GM21717 (cell line): Measurements from ENCODE around the gene STMP1.

Experiments used
- ATAC-seq: cut with Tn5 transposase; IDR thresholded peaks from one replicate; pipeline ENCODE4 v1.9.1; 2021; ENCODE audit warnings: mild to moderate bottlenecking, moderate library complexity; ENCODE audit not compliant: unreplicated experiment

Gene STMP1

GRCh38 chr7:135693558-135693957 lies 31.2 kb downstream of the STMP1 start:
- no peak for ATAC-seq

- no peak for ATAC-seq
Measured at GRCh38 chr7:135697276-135698049, 35.1 kb downstream of the STMP1 start.

GRCh38 chr7:135704074-135704473 lies 41.8 kb downstream of the STMP1 start:
- no peak for ATAC-seq

- no peak for ATAC-seq
Measured at GRCh38 chr7:135704698-135705097, 42.4 kb downstream of the STMP1 start.

- no peak for ATAC-seq
Measured at GRCh38 chr7:135706038-135706742, 43.9 kb downstream of the STMP1 start.

- no peak for ATAC-seq
Measured at GRCh38 chr7:135706858-135707569, 44.7 kb downstream of the STMP1 start.

- ATAC-seq: no peak
Measured at GRCh38 chr7:135707570-135707966, 45.3 kb downstream of the STMP1 start.

GRCh38 chr7:135708041-135708440 lies 45.7 kb downstream of the STMP1 start:
- no peak for ATAC-seq

- no peak for ATAC-seq
Measured at GRCh38 chr7:135709508-135709907, 47.2 kb downstream of the STMP1 start.

- ATAC-seq: no peak
Measured at GRCh38 chr7:135710417-135711138, 48.3 kb downstream of the STMP1 start.

GRCh38 chr7:135711139-135711469 lies 48.8 kb downstream of the STMP1 start:
- no peak for ATAC-seq

- ATAC-seq: no peak
Measured at GRCh38 chr7:135712182-135712782, 50.0 kb downstream of the STMP1 start.

GRCh38 chr7:135712796-135713195 lies 50.5 kb downstream of the STMP1 start:
- no peak for ATAC-seq

- ATAC-seq: no peak
Measured at GRCh38 chr7:135713836-135714470, 51.6 kb downstream of the STMP1 start.

GRCh38 chr7:135714534-135715009 lies 52.3 kb downstream of the STMP1 start:
- no peak for ATAC-seq

- ATAC-seq: no peak
Measured at GRCh38 chr7:135715055-135715522, 52.8 kb downstream of the STMP1 start.

GRCh38 chr7:135715673-135716072 lies 53.4 kb downstream of the STMP1 start:
- ATAC-seq: no peak

- no peak for ATAC-seq
Measured at GRCh38 chr7:135716677-135717238, 54.4 kb downstream of the STMP1 start.

- no peak for ATAC-seq
Measured at GRCh38 chr7:135717693-135718092, 55.4 kb downstream of the STMP1 start.

GRCh38 chr7:135718219-135718618 lies 55.9 kb downstream of the STMP1 start:
- ATAC-seq: no peak
